ENCODE measurements around the gene ATPAF1.
A peak's percentile ranks its signal among the peaks of the same experiment; 100 is the strongest.

Gene ATPAF1, protein sequence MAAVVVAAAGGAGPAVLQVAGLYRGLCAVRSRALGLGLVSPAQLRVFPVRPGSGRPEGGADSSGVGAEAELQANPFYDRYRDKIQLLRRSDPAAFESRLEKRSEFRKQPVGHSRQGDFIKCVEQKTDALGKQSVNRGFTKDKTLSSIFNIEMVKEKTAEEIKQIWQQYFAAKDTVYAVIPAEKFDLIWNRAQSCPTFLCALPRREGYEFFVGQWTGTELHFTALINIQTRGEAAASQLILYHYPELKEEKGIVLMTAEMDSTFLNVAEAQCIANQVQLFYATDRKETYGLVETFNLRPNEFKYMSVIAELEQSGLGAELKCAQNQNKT

DNA sequence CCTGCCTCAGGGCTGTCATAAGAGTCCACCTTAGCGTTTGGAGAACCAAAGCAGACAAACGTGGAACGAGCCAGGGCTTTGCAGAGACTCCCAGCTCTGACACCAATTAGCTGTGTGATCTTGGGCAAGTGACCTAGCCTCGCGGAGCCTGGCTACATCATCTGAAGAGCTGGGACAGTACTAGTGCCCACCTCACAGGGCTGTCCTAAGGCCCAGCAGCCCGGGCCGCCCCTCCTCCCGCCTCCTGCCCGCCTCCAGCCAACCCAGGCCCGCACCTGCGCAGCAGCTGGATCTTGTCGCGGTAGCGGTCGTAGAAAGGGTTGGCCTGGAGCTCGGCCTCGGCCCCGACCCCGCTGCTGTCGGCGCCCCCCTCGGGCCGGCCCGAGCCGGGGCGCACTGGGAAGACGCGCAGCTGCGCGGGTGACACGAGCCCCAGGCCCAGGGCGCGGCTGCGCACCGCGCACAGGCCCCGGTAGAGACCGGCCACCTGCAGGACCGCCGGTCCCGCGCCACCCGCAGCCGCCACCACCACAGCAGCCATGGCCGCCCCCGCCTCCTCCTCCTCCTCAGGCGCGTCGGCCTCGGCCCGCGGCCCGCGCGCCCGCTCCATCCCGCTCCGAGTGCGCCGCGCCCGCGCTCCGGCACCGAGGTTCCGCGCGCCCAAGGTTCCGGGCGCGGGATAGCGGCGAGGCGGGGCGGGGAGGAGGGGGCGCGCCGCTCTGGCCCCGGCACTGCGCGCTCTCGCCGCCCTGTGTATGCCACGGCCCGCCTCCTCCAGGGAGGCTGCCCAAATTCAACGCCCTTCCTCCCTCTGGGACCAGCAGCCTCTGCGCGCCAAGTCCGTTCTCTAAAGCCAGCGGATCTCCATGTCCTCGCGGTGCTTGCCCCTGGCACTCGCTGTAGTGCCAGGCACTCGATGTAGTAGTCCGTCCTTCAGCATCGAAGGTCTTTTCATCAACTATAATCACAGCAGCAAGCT is at the start of gene ATPAF1:
Gene ATPAF1 (minus strand): TSS at position 583 of the 979 bp plus-strand sequence. CDS start 42 bp downstream, at position 541.
- TF ChIP-seq, protein P1, sequence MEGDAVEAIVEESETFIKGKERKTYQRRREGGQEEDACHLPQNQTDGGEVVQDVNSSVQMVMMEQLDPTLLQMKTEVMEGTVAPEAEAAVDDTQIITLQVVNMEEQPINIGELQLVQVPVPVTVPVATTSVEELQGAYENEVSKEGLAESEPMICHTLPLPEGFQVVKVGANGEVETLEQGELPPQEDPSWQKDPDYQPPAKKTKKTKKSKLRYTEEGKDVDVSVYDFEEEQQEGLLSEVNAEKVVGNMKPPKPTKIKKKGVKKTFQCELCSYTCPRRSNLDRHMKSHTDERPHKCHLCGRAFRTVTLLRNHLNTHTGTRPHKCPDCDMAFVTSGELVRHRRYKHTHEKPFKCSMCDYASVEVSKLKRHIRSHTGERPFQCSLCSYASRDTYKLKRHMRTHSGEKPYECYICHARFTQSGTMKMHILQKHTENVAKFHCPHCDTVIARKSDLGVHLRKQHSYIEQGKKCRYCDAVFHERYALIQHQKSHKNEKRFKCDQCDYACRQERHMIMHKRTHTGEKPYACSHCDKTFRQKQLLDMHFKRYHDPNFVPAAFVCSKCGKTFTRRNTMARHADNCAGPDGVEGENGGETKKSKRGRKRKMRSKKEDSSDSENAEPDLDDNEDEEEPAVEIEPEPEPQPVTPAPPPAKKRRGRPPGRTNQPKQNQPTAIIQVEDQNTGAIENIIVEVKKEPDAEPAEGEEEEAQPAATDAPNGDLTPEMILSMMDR (conservative IDR thresholded peaks at IDR 0.05), result no peak
- TF ChIP-seq ZFX (IDR thresholded peaks at IDR 0.05), result peak; percentile 93
- peak within 1 kb of the TSS; percentile 92 for H3K27ac ChIP-seq

DNA sequence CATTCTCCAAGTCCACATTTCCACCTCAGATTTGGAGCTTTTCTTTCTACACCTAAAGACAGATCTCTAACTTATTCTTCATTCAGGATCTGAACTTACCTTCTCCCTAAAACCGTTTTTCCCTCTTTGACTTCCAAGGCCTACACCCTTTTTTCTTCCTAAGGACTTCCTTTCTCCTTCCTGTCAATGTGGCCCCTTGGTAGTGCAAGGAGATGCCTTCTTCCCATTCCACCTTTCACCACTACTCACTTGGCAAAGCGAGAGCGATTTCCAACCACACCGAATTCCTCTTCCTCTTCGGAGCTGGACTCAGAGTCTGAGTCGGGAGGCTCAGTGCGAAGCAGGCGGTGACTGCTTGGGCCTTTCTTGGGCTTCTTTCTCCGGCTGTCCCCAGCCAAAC is 49.5 kb upstream of the ATPAF1 start:
- peak overlapping the region; percentile 82; the same call in 1 of the 2 replicates for H3K27ac ChIP-seq

DNA sequence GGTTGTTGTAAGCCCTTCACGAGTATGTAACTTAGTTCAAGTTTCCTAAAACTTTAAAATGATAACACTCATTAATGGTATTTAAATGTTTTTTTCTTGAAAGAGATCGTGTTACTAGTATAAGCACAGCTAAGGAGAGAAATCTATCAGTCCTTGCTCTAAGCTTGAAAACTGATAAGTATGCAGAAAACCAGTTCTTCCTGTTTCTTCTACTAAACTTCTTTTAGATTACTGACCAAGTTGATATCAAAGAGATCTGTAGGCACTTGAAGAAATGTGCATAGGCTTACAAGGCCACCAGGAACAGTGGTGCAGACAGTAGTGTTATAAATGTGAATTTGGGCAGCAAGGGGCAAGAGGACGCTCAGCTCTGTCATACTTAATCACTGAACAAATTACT is 46.8 kb upstream of the ATPAF1 start:
- TF ChIP-seq ZFX (IDR thresholded peaks at IDR 0.05), result no peak
- H3K27ac ChIP-seq, result no peak overlapping the region

More for the DNA sequence above, 49.5 kb upstream of the ATPAF1 start:
- TF ChIP-seq, protein P1 (conservative IDR thresholded peaks at IDR 0.05), result no peak
- no peak for TF ChIP-seq ZFX (IDR thresholded peaks at IDR 0.05)

DNA sequence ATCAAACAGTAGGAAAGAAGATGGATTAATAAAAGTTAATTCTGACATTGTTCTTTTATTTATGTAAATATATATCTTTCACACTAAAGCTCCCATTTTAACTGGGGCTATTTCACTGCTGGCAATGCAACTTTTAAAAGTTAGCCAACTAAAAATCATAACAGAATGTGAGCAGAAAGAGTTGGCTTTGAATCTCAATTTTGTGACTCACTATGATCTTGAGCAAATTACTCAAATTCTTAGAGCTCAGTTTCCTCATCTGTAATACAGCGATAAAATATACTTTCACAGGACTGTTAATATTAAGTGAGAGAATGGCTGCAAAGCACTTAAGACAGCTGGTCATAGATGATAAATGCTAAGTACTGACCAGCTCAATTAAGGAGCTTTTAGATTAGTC is 40.0 kb upstream of the ATPAF1 start:
- H3K27ac ChIP-seq, result no peak overlapping the region
- TF ChIP-seq ZFX (IDR thresholded peaks at IDR 0.05), result no peak
- TF ChIP-seq, protein P1 (conservative IDR thresholded peaks at IDR 0.05), result no peak

DNA sequence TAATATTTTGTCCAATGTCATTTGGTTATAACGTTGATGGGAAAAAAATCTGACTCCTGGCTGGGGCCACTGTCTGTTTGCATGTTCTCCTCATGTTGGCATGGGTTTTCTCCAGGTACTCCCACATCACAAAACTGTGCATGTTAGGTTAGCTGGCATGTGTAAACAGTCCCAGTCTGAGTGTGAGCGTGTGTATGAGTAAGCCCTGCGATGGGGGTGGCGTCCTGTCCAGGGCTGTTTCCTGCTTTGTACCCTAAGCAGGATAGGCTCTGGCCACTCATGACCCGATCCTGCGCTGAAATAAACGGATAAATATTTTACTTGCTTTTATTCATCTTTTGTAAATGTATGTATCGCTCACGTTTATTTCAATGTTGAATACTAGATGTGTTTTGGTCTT is 37.2 kb upstream of the ATPAF1 start:
- no peak for TF ChIP-seq ZFX (IDR thresholded peaks at IDR 0.05)
- TF ChIP-seq, protein P1 (conservative IDR thresholded peaks at IDR 0.05), result no peak
- H3K27ac ChIP-seq, result no peak overlapping the region

DNA sequence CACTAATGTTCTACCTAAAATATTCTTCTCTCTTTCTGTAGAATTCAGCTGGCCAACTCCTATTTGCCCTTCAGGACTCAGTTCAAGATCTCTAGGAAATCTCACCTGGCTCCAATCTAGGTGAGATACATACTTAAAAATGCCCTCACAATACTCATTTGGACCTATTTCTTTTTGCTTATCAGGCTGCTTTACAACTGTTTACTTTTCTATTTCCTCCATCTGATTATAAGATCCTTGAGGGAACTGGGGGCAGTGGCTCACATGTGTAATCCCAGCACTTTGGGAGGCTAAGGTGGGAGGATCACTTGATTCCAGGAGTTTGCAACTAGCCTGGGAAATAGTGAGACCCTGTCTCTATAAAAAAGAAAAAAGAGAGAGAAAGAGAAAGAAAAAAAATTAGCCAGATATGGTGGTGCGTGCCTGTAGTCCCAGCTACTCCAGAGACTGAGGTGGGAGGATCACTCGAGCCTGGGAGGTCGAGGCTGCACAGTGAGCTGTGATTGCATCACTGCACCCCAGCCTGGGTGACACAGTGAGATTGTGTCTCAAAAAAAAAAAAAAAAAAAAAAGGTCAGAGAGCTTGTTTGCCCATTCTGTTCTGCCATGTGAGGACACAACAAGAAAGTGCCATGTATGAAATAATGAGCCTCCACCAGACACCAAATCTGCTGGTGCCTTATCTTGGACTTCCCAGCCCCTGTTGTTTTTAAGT is 35.9 kb upstream of the ATPAF1 start:
- TF ChIP-seq, protein P1 (conservative IDR thresholded peaks at IDR 0.05), result no peak
- TF ChIP-seq ZFX (IDR thresholded peaks at IDR 0.05), result no peak
- H3K27ac ChIP-seq, result 0 out of 2 replicates have a peak overlapping the region, but pooled peaks have one; percentile 7

DNA sequence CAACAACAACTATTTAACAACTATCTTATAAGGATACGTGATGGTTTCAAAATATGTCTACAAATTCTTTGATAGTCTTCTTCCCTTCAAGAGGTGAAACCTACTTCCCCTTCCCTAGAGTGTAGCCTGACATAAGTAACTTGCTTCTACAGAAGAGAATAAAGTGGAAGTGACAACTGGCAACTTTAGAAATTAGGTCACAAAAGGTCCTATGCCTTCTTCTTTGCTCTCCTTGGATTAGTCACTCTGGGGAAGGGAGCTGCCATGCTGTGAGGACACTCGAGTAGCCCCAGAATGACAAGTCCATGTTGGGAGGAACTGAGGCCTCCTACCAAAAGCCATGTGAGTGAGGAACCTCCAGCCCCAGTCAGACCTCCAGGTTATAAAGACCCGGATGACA is 31.5 kb upstream of the ATPAF1 start:
- TF ChIP-seq ZFX (IDR thresholded peaks at IDR 0.05), result no peak
- TF ChIP-seq, protein P1 (conservative IDR thresholded peaks at IDR 0.05), result no peak

More for the DNA sequence above, 31.5 kb upstream of the ATPAF1 start:
- H3K27ac ChIP-seq, result no peak overlapping the region

Measured in C4-2B (cell line).